A673 (cell line): Measurements from ENCODE around the gene CDK5RAP2. TPM values are rescaled to one million over a fixed set of nuclear protein-coding genes. Genes with fewer than 3 reads are reported as not detected.

Experiments used
- BruUV-seq: library from RNA; stranded (reverse); fragments of 400-500 nt; replicated peaks from 2 replicates; lab custom pipeline; 2021; lab: Mats Ljungman, UMichigan
- CTCF ChIA-PET: fragments of 300-600 bp; sonication (Branson Sonifier 250); formaldehyde crosslinking; loops from one replicate; lab custom pipeline; 2022; ENCODE audit warnings: antibody characterized with exemption; lab: Charles Lee
- POLR2A ChIA-PET: fragments of 300-600 bp; sonication (Branson Sonifier 250); formaldehyde crosslinking; loops from one replicate; lab custom pipeline; 2022; ENCODE audit warnings: antibody characterized with exemption; ENCODE audit not compliant: low non-redundant PET; lab: Charles Lee
- DNase-seq: peaks from one replicate; pipeline ENCODE4 v3.0.0-alpha.2; 2015; ENCODE audit warnings: low spot score
- H3K27ac ChIP-seq: fragments of 200-600 bp; sonication (generic); 2 replicates; pipeline ENCODE4 v1.5.1; 2016; ENCODE audit warnings: mixed run types, low read depth, mild to moderate bottlenecking, mixed read lengths, antibody characterized with exemption, low read length; ENCODE audit not compliant: poor library complexity, severe bottlenecking
- H3K27me3 ChIP-seq: fragments of 200-600 bp; sonication (generic); replicated peaks from 2 replicates; pipeline ENCODE4 v1.6.1; 2017; ENCODE audit warnings: mixed run types, low read depth, mild to moderate bottlenecking, mixed read lengths, antibody characterized with exemption, low read length; ENCODE audit not compliant: insufficient read depth, poor library complexity
- H3K36me3 ChIP-seq: fragments of 200-600 bp; sonication (generic); 2 replicates; pipeline ENCODE4 v1.6.1; 2016; ENCODE audit warnings: mixed run types, mild to moderate bottlenecking, mixed read lengths, antibody characterized with exemption, low read length; ENCODE audit not compliant: insufficient read depth, poor library complexity, severe bottlenecking
- H3K4me1 ChIP-seq: fragments of 200-600 bp; sonication (generic); 2 replicates; pipeline ENCODE4 v1.6.1; 2017; ENCODE audit warnings: mixed run types, mild to moderate bottlenecking, mixed read lengths, antibody characterized with exemption, low read length; ENCODE audit not compliant: insufficient read depth, poor library complexity, severe bottlenecking
- H3K4me3 ChIP-seq: fragments of 200-600 bp; sonication (generic); 2 replicates; pipeline ENCODE4 v1.5.1; 2016; ENCODE audit warnings: low read depth, mixed run types, mild to moderate bottlenecking, mixed read lengths, low read length; ENCODE audit not compliant: poor library complexity, severe bottlenecking
- H3K9me3 ChIP-seq: fragments of 200-600 bp; sonication (generic); 2 replicates; pipeline ENCODE4 v1.6.1; 2016; ENCODE audit warnings: mixed run types, low read depth, mild to moderate bottlenecking, mixed read lengths, antibody characterized with exemption, low read length; ENCODE audit not compliant: poor library complexity, severe bottlenecking
- CTCF ChIP-seq: fragments of 300-800, 200-600 bp; sonication (generic); conservative IDR thresholded peaks from 2 replicates; pipeline ENCODE4 v1.5.1; 2017; ENCODE audit warnings: low read depth, mild to moderate bottlenecking, antibody characterized with exemption, low read length, moderate library complexity, mixed read lengths
- EZH2 ChIP-seq: fragments of 200-600 bp; sonication (generic); IDR thresholded peaks from 2 replicates; pipeline ENCODE4 v1.6.1; 2017; ENCODE audit warnings: borderline replicate concordance, low read depth, mild to moderate bottlenecking, mixed read lengths, antibody characterized with exemption, low read length; ENCODE audit not compliant: poor library complexity, severe bottlenecking
- intact Hi-C: fragments of 100-400 bp; cut with micrococcal nuclease; formaldehyde crosslinking; loops from one replicate; pipeline ENCODE4 v1.10.0; 2022; ENCODE audit not compliant: unreplicated experiment
- total RNA-seq: library from RNA; stranded (reverse); gene quantifications from 2 replicates; pipeline ENCODE4 v1.2.3, GENCODE V29; 2021

CDK5RAP2 gene
- total RNA-seq, 1 experiment from 2014 or later = 94.5 TPM

GRCh38 chr9:120569556-120569955, 10.4 kb downstream of the CDK5RAP2 start:
- no peaks in the 10 kb centered on the region for H3K27me3 ChIP-seq
- DNase-seq = no peak
- no peaks in the 10 kb centered on the region for H3K9me3 ChIP-seq
- ChIA-PET CTCF (no interaction called here), POLR2A (no interaction called here)
- intact Hi-C loops = no loop called here
- H3K27ac ChIP-seq = no peak overlapping the region
- no peak overlapping the region for H3K4me3 ChIP-seq
- TF ChIP-seq CTCF (no peak), EZH2 (no peak)
- no peaks in the 10 kb centered on the region for H3K4me1 ChIP-seq
- BruUV-seq = no TSS peak
- H3K36me3 ChIP-seq = peaks cover 64% of the 10 kb centered on the region

- no peaks in the 10 kb centered on the region for H3K27me3 ChIP-seq
- no TSS peak for BruUV-seq
- no peak overlapping the region for H3K4me3 ChIP-seq
- TF ChIP-seq EZH2 (no peak), CTCF (no peak)
- ChIA-PET CTCF (no interaction called here), POLR2A (no interaction called here)
- no peak for DNase-seq
- no peaks in the 10 kb centered on the region for H3K9me3 ChIP-seq
- H3K36me3 ChIP-seq = peaks cover 64% of the 10 kb centered on the region
- no peaks in the 10 kb centered on the region for H3K4me1 ChIP-seq
- no peak overlapping the region for H3K27ac ChIP-seq
- intact Hi-C loops = no loop called here
These were observed 11.2 kb downstream of the CDK5RAP2 start for GRCh38 chr9:120568816-120569215.

GRCh38 chr9:120567874-120568273, 12.1 kb downstream of the CDK5RAP2 start:
- peaks cover 64% of the 10 kb centered on the region for H3K36me3 ChIP-seq
- no peaks in the 10 kb centered on the region for H3K27me3 ChIP-seq
- BruUV-seq = no TSS peak
- ChIA-PET CTCF (no interaction called here), POLR2A (no interaction called here)
- no peaks in the 10 kb centered on the region for H3K4me1 ChIP-seq
- no peak overlapping the region for H3K4me3 ChIP-seq
- H3K9me3 ChIP-seq = no peaks in the 10 kb centered on the region
- intact Hi-C loops = no loop called here
- no peak for TF ChIP-seq EZH2
- TF ChIP-seq CTCF = no peak
- H3K27ac ChIP-seq = no peak overlapping the region
- DNase-seq = no peak
